IMR-90 (cell line): Measurements from ENCODE around the gene CACNA1F. TPM values are rescaled to one million over a fixed set of nuclear protein-coding genes. Genes with fewer than 3 reads are reported as not detected.

Source experiments
- ATAC-seq: fragments of 200-7000 bp; cut with Tn5 transposase; 2 replicates; pipeline ENCODE4 v1.9.1; 2020; ENCODE audit warnings: low read depth, mild to moderate bottlenecking, moderate library complexity
- BruUV-seq: library from RNA; stranded (reverse); fragments of 400-500 nt; replicated peaks from 2 replicates; lab custom pipeline; 2021; lab: Mats Ljungman, UMichigan
- CTCF ChIA-PET: fragments of 300-600 bp; formaldehyde crosslinking; extraction: SDS; loops from one replicate; lab custom pipeline; 2021; ENCODE audit warnings: antibody characterized with exemption; lab: Yijun Ruan, JAX
- POLR2A ChIA-PET: fragments of 300-600 bp; sonication (Branson Sonifier 250); formaldehyde crosslinking; loops from one replicate; lab custom pipeline; 2022; ENCODE audit warnings: antibody characterized with exemption; ENCODE audit not compliant: unreplicated experiment; lab: Charles Lee
- DNase-seq: peaks from one replicate; pipeline ENCODE4 v3.0.0; 2013
- H2AFZ ChIP-seq: replicated peaks from 2 replicates; pipeline ENCODE3; 2013; ENCODE audit warnings: low read length, mild to moderate bottlenecking; ENCODE audit not compliant: poor library complexity
- H2AK5ac ChIP-seq: 2 replicates; pipeline ENCODE4 v1.6.1; 2013; ENCODE audit warnings: low read depth, low read length, inconsistent platforms
- H2AK9ac ChIP-seq: replicated peaks from 2 replicates; pipeline ENCODE3; 2013; ENCODE audit warnings: mild to moderate bottlenecking, low read depth, low read length, moderate library complexity; ENCODE audit not compliant: poor library complexity
- H2BK120ac ChIP-seq: 2 replicates; pipeline ENCODE4 v1.6.1; 2013; ENCODE audit warnings: low read depth, low read length, inconsistent platforms
- H2BK15ac ChIP-seq: 3 replicates; pipeline ENCODE4 v1.6.1; 2013; ENCODE audit warnings: low read depth, low read length, inconsistent platforms
- H2BK20ac ChIP-seq: 2 replicates; pipeline ENCODE4 v1.6.1; 2013; ENCODE audit warnings: low read depth, mild to moderate bottlenecking, inconsistent platforms, low read length, moderate library complexity
- H2BK5ac ChIP-seq: 2 replicates; pipeline ENCODE4 v1.6.1; 2013; ENCODE audit warnings: mild to moderate bottlenecking, low read depth, low read length, inconsistent platforms; ENCODE audit not compliant: poor library complexity, severe bottlenecking
- H3K14ac ChIP-seq: replicated peaks from 2 replicates; pipeline ENCODE4 v1.6.1; 2013; ENCODE audit warnings: low read depth, low read length, inconsistent platforms
- H3K18ac ChIP-seq: 2 replicates; pipeline ENCODE4 v1.6.1; 2013; ENCODE audit warnings: low read depth, low read length, control low read depth
- H3K23ac ChIP-seq: 2 replicates; pipeline ENCODE4 v1.6.1; 2013; ENCODE audit warnings: low read depth, low read length, inconsistent platforms
- H3K27ac ChIP-seq: 2 replicates; pipeline ENCODE4 v1.5.1; 2013; ENCODE audit warnings: mild to moderate bottlenecking, control low read depth, low read length; ENCODE audit not compliant: insufficient read depth
- H3K27me3 ChIP-seq: 2 replicates; pipeline ENCODE4 v1.6.1; 2013; ENCODE audit warnings: low read length; ENCODE audit not compliant: control insufficient read depth, insufficient read depth
- H3K36me3 ChIP-seq: 2 replicates; pipeline ENCODE4 v1.6.1; 2013; ENCODE audit warnings: low read length, mixed read lengths; ENCODE audit not compliant: control insufficient read depth, insufficient read depth
- H3K4ac ChIP-seq: 2 replicates; pipeline ENCODE4 v1.6.1; 2013; ENCODE audit warnings: low read depth, low read length, inconsistent platforms
- H3K4me1 ChIP-seq: 2 replicates; pipeline ENCODE4 v1.6.1; 2013; ENCODE audit warnings: low read length, mixed read lengths; ENCODE audit not compliant: control insufficient read depth, insufficient read depth
- H3K4me2 ChIP-seq: 2 replicates; pipeline ENCODE4 v1.6.1; 2013; ENCODE audit warnings: low read depth, mild to moderate bottlenecking, control low read depth, low read length, moderate library complexity
- H3K4me3 ChIP-seq: 2 replicates; pipeline ENCODE4 v1.5.1; 2013; ENCODE audit warnings: low read depth, mild to moderate bottlenecking, control low read depth, low read length, moderate library complexity; ENCODE audit not compliant: insufficient read depth
- H3K56ac ChIP-seq: 2 replicates; pipeline ENCODE4 v1.6.1; 2013; ENCODE audit warnings: low read length, inconsistent platforms; ENCODE audit not compliant: insufficient read depth; ENCODE audit errors: extremely low read depth
- H3K79me1 ChIP-seq, 2 experiments: 2 replicates each; pipeline ENCODE4 v1.6.1; 2013; ENCODE audit warnings: low read length in 2 of 2, inconsistent platforms in 1 of 2, low read depth in 1 of 2
- H3K9ac ChIP-seq: 2 replicates; pipeline ENCODE4 v1.6.1; 2013; ENCODE audit warnings: low read depth, low read length, control low read depth
- H3K9me1 ChIP-seq: 2 replicates; pipeline ENCODE4 v1.6.1; 2013; ENCODE audit warnings: low read length, inconsistent platforms; ENCODE audit not compliant: insufficient read depth
- H3K9me3 ChIP-seq: 2 replicates; pipeline ENCODE4 v1.6.1; 2013; ENCODE audit warnings: low read length; ENCODE audit not compliant: control insufficient read depth, insufficient read depth
- H4K20me1 ChIP-seq: 2 replicates; pipeline ENCODE4 v1.6.1; 2013; ENCODE audit warnings: low read length, inconsistent platforms; ENCODE audit not compliant: insufficient read depth
- H4K5ac ChIP-seq: 2 replicates; pipeline ENCODE4 v1.6.1; 2013; ENCODE audit warnings: mild to moderate bottlenecking, low read depth, low read length, control low read depth
- H4K8ac ChIP-seq, 2 experiments: 2 replicates each; pipeline ENCODE4 v1.6.1; 2013; ENCODE audit warnings: low read depth in 2 of 2, low read length in 2 of 2, control low read depth in 1 of 2, inconsistent platforms in 1 of 2
- H4K91ac ChIP-seq: 2 replicates; pipeline ENCODE4 v1.6.1; 2013; ENCODE audit warnings: low read depth, low read length, inconsistent platforms; ENCODE audit not compliant: insufficient read depth
- MAFK ChIP-seq: IDR thresholded peaks from 2 replicates; pipeline ENCODE4 v1.6.1; 2012; ENCODE audit warnings: low read depth, low read length, improper control_type of control experiment
- NFE2L2 ChIP-seq: fragments of 150-350 bp; IDR thresholded peaks from 2 replicates; pipeline ENCODE4 v1.6.1; 2016; ENCODE audit warnings: low read depth, mild to moderate bottlenecking, low read length
- WGBS, 2 experiments: methylation state at CpG; one replicate each; pipeline versions ENCODE4 v1.1.5 to v1.1.7; 2013; ENCODE audit warnings: missing lambda C conversion rate in 2 of 2; ENCODE audit not compliant: insufficient read length in 1 of 2; ENCODE audit errors: extremely low coverage in 2 of 2; 5-methylcytosine and 5-hydroxymethylcytosine counted together
- dilution Hi-C: fragments of 300-500 bp; cut with HindIII; formaldehyde crosslinking; loops from one replicate; pipeline ENCODE4 v1.14.3; 2018; ENCODE audit warnings: low sequenced_read_pairs; ENCODE audit not compliant: unreplicated experiment
- in situ Hi-C: fragments of 300-500 bp; cut with MboI; formaldehyde crosslinking; loops from 3 replicates; pipeline ENCODE4 v1.14.3; 2019; ENCODE audit warnings: low sequenced_read_pairs, inconsistent platforms, mixed read lengths
- intact Hi-C: fragments of 100-400 bp; cut with micrococcal nuclease; formaldehyde crosslinking; loops from 2 replicates; pipeline ENCODE4 v1.10.0; 2022
- polyA plus RNA-seq, 3 experiments: library from polyadenylated mRNA; depleted of rRNA; stranded (reverse); fragments of >200 nt; gene quantifications; 2 replicates each; pipeline ENCODE4 v1.2.3, GENCODE V29; 2012; ENCODE audit warnings: low replicate concordance in 1 of 3
- total RNA-seq: library from RNA; depleted of rRNA; stranded (reverse); fragments of >200 nt; gene quantifications from 2 replicates; pipeline ENCODE4 v1.2.3, GENCODE V29; 2012
- TF ChIP-seq, protein P1 (sequence below): conservative IDR thresholded peaks from 2 replicates; pipeline ENCODE4 v1.5.1; 2012; ENCODE audit warnings: mild to moderate bottlenecking, low read depth, low read length, improper control_type of control experiment

The CACNA1F gene
- total and polyA plus RNA-seq, 2 of the 4 experiments (the other 2 are of a cell fraction): not detected

GRCh38 chrX:49257074-49257790 lies 24.1 kb upstream of the CACNA1F start:
- H4K20me1 ChIP-seq: no peaks in the 10 kb centered on the region
- H3K79me1 ChIP-seq: no peaks in the 10 kb centered on the region
- 100% methylated on average over 1 of the region's 14 CpGs; no CpG with 5 or more reads in 1 of the 2 experiments for WGBS, 2 experiments
- no peak overlapping the region for H3K9ac ChIP-seq
- TF ChIP-seq MAFK: no peak
- TF ChIP-seq, protein P1, sequence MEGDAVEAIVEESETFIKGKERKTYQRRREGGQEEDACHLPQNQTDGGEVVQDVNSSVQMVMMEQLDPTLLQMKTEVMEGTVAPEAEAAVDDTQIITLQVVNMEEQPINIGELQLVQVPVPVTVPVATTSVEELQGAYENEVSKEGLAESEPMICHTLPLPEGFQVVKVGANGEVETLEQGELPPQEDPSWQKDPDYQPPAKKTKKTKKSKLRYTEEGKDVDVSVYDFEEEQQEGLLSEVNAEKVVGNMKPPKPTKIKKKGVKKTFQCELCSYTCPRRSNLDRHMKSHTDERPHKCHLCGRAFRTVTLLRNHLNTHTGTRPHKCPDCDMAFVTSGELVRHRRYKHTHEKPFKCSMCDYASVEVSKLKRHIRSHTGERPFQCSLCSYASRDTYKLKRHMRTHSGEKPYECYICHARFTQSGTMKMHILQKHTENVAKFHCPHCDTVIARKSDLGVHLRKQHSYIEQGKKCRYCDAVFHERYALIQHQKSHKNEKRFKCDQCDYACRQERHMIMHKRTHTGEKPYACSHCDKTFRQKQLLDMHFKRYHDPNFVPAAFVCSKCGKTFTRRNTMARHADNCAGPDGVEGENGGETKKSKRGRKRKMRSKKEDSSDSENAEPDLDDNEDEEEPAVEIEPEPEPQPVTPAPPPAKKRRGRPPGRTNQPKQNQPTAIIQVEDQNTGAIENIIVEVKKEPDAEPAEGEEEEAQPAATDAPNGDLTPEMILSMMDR: no peak
- TF ChIP-seq NFE2L2: no peak
- no peaks in the 10 kb centered on the region for H3K4me1 ChIP-seq
- no peak overlapping the region for H3K14ac ChIP-seq
- in situ Hi-C loops: no loop called here
- no peak overlapping the region for H2AK9ac ChIP-seq
- no peak overlapping the region for H3K4me3 ChIP-seq
- H3K27me3 ChIP-seq: peaks cover 3% of the 10 kb centered on the region; the same call in 1 of the 2 replicates
- dilution Hi-C loops: no loop called here
- H3K23ac ChIP-seq: no peak overlapping the region
- H3K9me1 ChIP-seq: no peaks in the 10 kb centered on the region
- H3K4ac ChIP-seq: no peak overlapping the region
- no peak overlapping the region for H3K18ac ChIP-seq
- H4K5ac ChIP-seq: no peak overlapping the region
- no TSS peak for BruUV-seq
- H2BK15ac ChIP-seq: no peak overlapping the region
- DNase-seq (no peak), ATAC-seq (no peak)
- H3K56ac ChIP-seq: no peak overlapping the region
- H3K4me2 ChIP-seq: no peak overlapping the region
- ChIA-PET CTCF (no interaction called here), POLR2A (no interaction called here)
- H3K27ac ChIP-seq: no peak overlapping the region
- H3K9me3 ChIP-seq: peaks cover 1% of the 10 kb centered on the region; the same call in 1 of the 2 replicates
- H2AFZ ChIP-seq: no peak overlapping the region
- no peak overlapping the region for H2BK120ac ChIP-seq
- H4K8ac ChIP-seq: no peak overlapping the region
- no peak overlapping the region for H2AK5ac ChIP-seq
- no peaks in the 10 kb centered on the region for H3K36me3 ChIP-seq
- intact Hi-C loops: no loop called here
- no peak overlapping the region for H2BK5ac ChIP-seq
- H2BK20ac ChIP-seq: no peak overlapping the region
- no peak overlapping the region for H4K91ac ChIP-seq
